K562 (cell line): ENCODE data around the gene CD74. TPM values are rescaled to one million over a fixed set of nuclear protein-coding genes. Genes with fewer than 3 reads are reported as not detected.
A peak's percentile ranks its signal among the peaks of the same experiment; 100 is the strongest.

ENCODE experiments used
- ADNP ChIP-seq: fragments of 200-800 bp; sonication (Bioruptor generic); IDR thresholded peaks from 2 replicates; pipeline ENCODE4 v1.6.1; 2016; ENCODE audit warnings: missing genetic modification characterization, missing compliant biosample characterization
- ATF3 ChIP-seq, 2 experiments: fragments of 450-650 bp in 1 of 2; sonication (generic) in 1 of 2; formaldehyde crosslinking in 1 of 2; IDR thresholded peaks in 1 of 2; conservative IDR thresholded peaks in 1 of 2; 2 replicates each; pipeline versions ENCODE4 v1.6.1 to v1.8.1; 2016 to 2023; ENCODE audit warnings: mild to moderate bottlenecking in 2 of 2, moderate library complexity in 2 of 2, inconsistent platforms in 1 of 2, missing genetic modification reagents in 1 of 2
- CBX8 ChIP-seq: fragments of 200-600 bp; sonication (generic); IDR thresholded peaks from 2 replicates; pipeline ENCODE4 v1.6.1; 2012; ENCODE audit warnings: borderline replicate concordance, mixed run types, low read depth, mild to moderate bottlenecking, moderate library complexity, mixed read lengths, low read length, control low read depth, inconsistent platforms; ENCODE audit not compliant: poor library complexity, severe bottlenecking; ENCODE audit errors: extremely low read depth
- E2F1 ChIP-seq: sonication (generic); formaldehyde crosslinking; IDR thresholded peaks from 2 replicates; pipeline ENCODE4 v1.8.1; 2023; ENCODE audit warnings: mild to moderate bottlenecking, missing genetic modification reagents, moderate library complexity
- GTF2A2 ChIP-seq: IDR thresholded peaks from 2 replicates; pipeline ENCODE4 v1.6.1; 2016; ENCODE audit warnings: mild to moderate bottlenecking, missing genetic modification characterization, missing compliant biosample characterization
- MECOM ChIP-seq: fragments of 250-450 bp; sonication (Bioruptor Pico); IDR thresholded peaks from 2 replicates; pipeline ENCODE4 v1.8.0; 2022; ENCODE audit warnings: inconsistent platforms
- MGA ChIP-seq: fragments of 450-650 bp; IDR thresholded peaks from 2 replicates; pipeline ENCODE4 v1.6.1; 2016; ENCODE audit warnings: mild to moderate bottlenecking, moderate library complexity
- NUFIP1 ChIP-seq: fragments of 450-650 bp; IDR thresholded peaks from 2 replicates; pipeline ENCODE4 v1.6.1; 2018; ENCODE audit not compliant: partially characterized antibody
- RUNX1 ChIP-seq: sonication (generic); IDR thresholded peaks from 2 replicates; pipeline ENCODE4 v1.6.1; 2016; ENCODE audit warnings: antibody characterized with exemption, low read depth
- TCFL5 ChIP-seq: fragments of 250-450 bp; sonication (Bioruptor Pico); conservative IDR thresholded peaks from 2 replicates; pipeline ENCODE4 v1.6.1; 2021; ENCODE audit warnings: mild to moderate bottlenecking, moderate library complexity, matching md5 sums
- XRCC4 ChIP-seq: IDR thresholded peaks from one replicate; pipeline ENCODE4 v1.6.1; 2011; ENCODE audit not compliant: insufficient read depth, insufficient read length; ENCODE audit errors: extremely low read depth
- polyA plus RNA-seq, 8 experiments: library from polyadenylated mRNA; depleted of rRNA in 4 of 8; stranded (reverse) in 5 of 8; unstranded in 3 of 8; fragments of >200 nt; fragmentation: Nextera tagmentation in 2 of 8; fragmentation: Illumina TruSeq in 1 of 8; extraction: Ambion mirVana in 2 of 8; extraction: Trizol in 1 of 8; gene quantifications; 2 replicates each; pipeline versions ENCODE4 v1.2.1 to v1.2.3, GENCODE V29; 2011 to 2014; ENCODE audit warnings: inconsistent platforms in 1 of 8, missing spikeins in 1 of 8
- total RNA-seq, 7 experiments: library from RNA; depleted of rRNA in 6 of 7; stranded (reverse); fragments of >200 nt in 6 of 7; fragmentation: Illumina TruSeq in 2 of 7; extraction: Trizol in 2 of 7; gene quantifications; 2 replicates each; pipeline versions ENCODE4 v1.2.1 to v1.2.3, GENCODE V29; 2011 to 2021; ENCODE audit warnings: low replicate concordance in 1 of 7

Gene CD74
- total and polyA plus RNA-seq, 9 of the 15 experiments (the other 6 are each of a cell fraction or from before 2014, with no cell fraction given) = 0.07 to 4.8 (median 0.32) TPM

- TF ChIP-seq NUFIP1 (no peak), E2F1 (CRISPR knock-in tag) (peak; percentile 82; the same call in 1 of the 2 replicates), ADNP (tag) (peak; percentile 98), ATF3 (IDR thresholded peaks at IDR 0.05) (peak; percentile 67), ATF3 (CRISPR knock-in tag; conservative IDR thresholded peaks at IDR 0.05) (peak; percentile 64; the same call in 1 of the 2 replicates), TCFL5 (CRISPR knock-in tag) (no peak), GTF2A2 (tag) (0 out of 2 replicates have a peak, but pooled peaks have one; percentile 45), RUNX1 (no peak), MECOM (CRISPR knock-in tag) (no peak), XRCC4 (no peak), MGA (peak; percentile 39; the same call in 1 of the 2 replicates), CBX8 (no peak)
Measured at GRCh38 chr5:150449517-150450339, 37.0 kb upstream of the CD74 start, which contains the start of gene RPS14 (continued).
